Activated naive CD8-positive, alpha-beta T cell treated with anti-CD3 and anti-CD28 coated beads for 36 hours (primary cell): ENCODE measurements around the gene BAIAP2L1. TPM values are rescaled to one million over a fixed set of nuclear protein-coding genes. Genes with fewer than 3 reads are reported as not detected.

ENCODE experiments used
- DNase-seq: peaks from one replicate; pipeline ENCODE4 v3.0.0; 2021
- H3K27ac Mint-ChIP-seq: one replicate; pipeline ENCODE4 v1.8.0; 2022; ENCODE audit warnings: mild to moderate bottlenecking, moderate library complexity, mixed read lengths
- H3K27me3 Mint-ChIP-seq: one replicate; pipeline ENCODE4 v1.8.0; 2022; ENCODE audit warnings: mild to moderate bottlenecking, mixed read lengths
- H3K36me3 Mint-ChIP-seq: one replicate; pipeline ENCODE4 v1.8.0; 2021; ENCODE audit warnings: mild to moderate bottlenecking, mixed read lengths
- H3K4me1 Mint-ChIP-seq: one replicate; pipeline ENCODE4 v1.8.0; 2021; ENCODE audit warnings: mixed read lengths
- H3K4me3 Mint-ChIP-seq: one replicate; pipeline ENCODE4 v1.8.0; 2022; ENCODE audit warnings: mild to moderate bottlenecking, moderate library complexity, mixed read lengths
- H3K9me3 Mint-ChIP-seq: one replicate; pipeline ENCODE4 v1.8.0; 2022; ENCODE audit warnings: mixed read lengths
- total RNA-seq, 2 experiments: library from RNA; stranded (reverse); gene quantifications; one replicate each; pipeline ENCODE4 v1.2.3, GENCODE V29; 2021

The BAIAP2L1 gene
- total RNA-seq, 2 experiments from 2014 or later: 2.3 TPM

GRCh38 chr7:98244871-98245270, 156.0 kb downstream of the BAIAP2L1 start:
- no peaks in the 10 kb centered on the region for H3K9me3 Mint-ChIP-seq
- DNase-seq: no peak
- no peak overlapping the region for H3K4me3 Mint-ChIP-seq
- peaks cover 13% of the 10 kb centered on the region for H3K4me1 Mint-ChIP-seq
- peaks cover 9% of the 10 kb centered on the region for H3K36me3 Mint-ChIP-seq
- no peak overlapping the region for H3K27ac Mint-ChIP-seq
- H3K27me3 Mint-ChIP-seq: no peaks in the 10 kb centered on the region

GRCh38 chr7:98242934-98243333, 158.0 kb downstream of the BAIAP2L1 start:
- H3K36me3 Mint-ChIP-seq: peaks cover 2% of the 10 kb centered on the region
- no peaks in the 10 kb centered on the region for H3K27me3 Mint-ChIP-seq

GRCh38 chr7:98242342-98242741, 158.5 kb downstream of the BAIAP2L1 start:
- no peaks in the 10 kb centered on the region for H3K9me3 Mint-ChIP-seq

More at GRCh38 chr7:98242934-98243333, 158.0 kb downstream of the BAIAP2L1 start:
- Mint-ChIP-seq H3K27ac (peak overlapping the region; percentile 38), H3K4me1 (peaks cover under 1% of the 10 kb centered on the region), H3K9me3 (no peaks in the 10 kb centered on the region), H3K4me3 (no peak overlapping the region)
- DNase-seq: no peak

DNA sequence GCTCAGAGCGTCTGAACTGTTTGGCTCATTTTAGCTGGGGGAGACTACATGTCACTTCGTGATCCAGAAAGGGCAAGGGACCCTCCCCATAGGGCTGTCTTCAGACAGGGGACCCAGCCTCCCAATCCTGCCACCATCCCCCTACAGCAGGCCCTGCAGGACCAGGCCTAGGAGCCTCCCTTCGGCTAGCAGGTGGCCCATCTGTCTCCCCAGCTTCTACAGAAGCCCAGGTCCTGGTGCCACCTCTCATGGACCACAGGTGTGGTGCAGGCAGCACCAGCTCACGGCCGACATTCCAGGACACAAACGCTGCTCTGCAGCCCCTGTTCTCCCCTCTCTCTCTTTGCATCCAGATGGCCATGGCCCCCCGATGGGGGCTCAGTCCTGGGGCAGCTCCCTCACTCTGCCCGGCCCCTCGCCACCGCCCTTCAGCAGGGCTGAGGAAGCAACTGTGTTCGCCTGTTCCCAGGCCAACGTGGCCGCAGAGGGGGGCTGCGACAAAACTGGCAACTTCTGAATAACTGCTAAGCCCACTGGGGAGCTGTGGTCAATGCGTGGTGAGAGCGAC, 159.1 kb downstream of the BAIAP2L1 start:
- Mint-ChIP-seq H3K36me3 (peaks cover 2% of the 10 kb centered on the region), H3K4me3 (no peak overlapping the region), H3K27me3 (no peaks in the 10 kb centered on the region), H3K27ac (no peak overlapping the region), H3K4me1 (no peaks in the 10 kb centered on the region), H3K9me3 (no peaks in the 10 kb centered on the region)
- DNase-seq: no peak

More at GRCh38 chr7:98242342-98242741, 158.5 kb downstream of the BAIAP2L1 start:
- peaks cover 2% of the 10 kb centered on the region for H3K36me3 Mint-ChIP-seq
- no peak for DNase-seq
- H3K27ac Mint-ChIP-seq: no peak overlapping the region
- no peaks in the 10 kb centered on the region for H3K27me3 Mint-ChIP-seq
- H3K4me3 Mint-ChIP-seq: no peak overlapping the region
- no peaks in the 10 kb centered on the region for H3K4me1 Mint-ChIP-seq

Other genes starting within 250 kb of the BAIAP2L1 start
- 1 to 10 TPM in 1 of 2 experiments, under 1 TPM in 1; 0.76 to 2.0 TPM for gene BHLHA15, start 189.7 kb downstream of the BAIAP2L1 start, total RNA-seq
- 10 to 100 TPM; 18.3 to 25.6 TPM for gene TECPR1, start 148.9 kb downstream of the BAIAP2L1 start, total RNA-seq
- gene BRI3, start 119.4 kb downstream of the BAIAP2L1 start, total RNA-seq: 10 to 100 TPM; 51.3 to 52.3 TPM
- not detected for gene NPTX2, start 216.2 kb upstream of the BAIAP2L1 start, total RNA-seq